ENCODE results near the gene SLC12A2. TPM values are rescaled to one million over a fixed set of nuclear protein-coding genes. Genes with fewer than 3 reads are reported as not detected.

The SLC12A2 gene
- total RNA-seq, 2 experiments from 2014 or later, result 13.7 to 16.4 TPM

DNA sequence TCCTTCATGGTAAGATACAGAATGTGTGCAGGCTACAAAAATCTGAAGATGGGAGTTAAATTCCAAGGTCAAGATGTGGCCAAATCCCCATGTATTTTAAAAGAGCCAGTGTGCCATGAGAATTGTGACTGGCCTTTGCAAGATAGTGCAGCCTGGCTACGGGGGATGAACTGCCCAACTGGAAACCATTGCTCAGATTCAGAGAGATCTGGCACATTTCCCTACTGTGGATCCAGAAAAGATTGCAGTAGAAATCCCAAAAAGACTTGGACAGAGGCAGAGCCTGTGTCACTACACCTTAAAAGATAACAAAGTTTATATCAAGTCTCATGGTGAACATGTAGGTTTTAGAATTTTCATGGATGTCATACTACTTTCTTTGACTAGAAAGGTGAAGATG is 26.2 kb downstream of the SLC12A2 start:
- Mint-ChIP-seq H3K4me1 (ENCODE audit: low read depth) (peaks cover 15% of the 10 kb centered on the region), H3K27me3 (no peaks in the 10 kb centered on the region), H3K4me3 (no peak overlapping the region), H3K36me3 (ENCODE audit: low read depth) (peaks cover 37% of the 10 kb centered on the region), H3K27ac (no peak overlapping the region), H3K9me3 (no peaks in the 10 kb centered on the region)
- ATAC-seq (ENCODE audit: poor library complexity), result no peak
- intact Hi-C loops (cut with DNase I, micrococcal nuclease), result no loop called here
- Histone ChIP-seq H3K27me3 (ENCODE audit: control insufficient read depth in 1 of 2, insufficient read depth in 2 of 2, low read length in 2 of 2) (no peaks in the 10 kb centered on the region), H3K9me3 (ENCODE audit: control insufficient read depth in 1 of 2, insufficient read depth in 1 of 2, low read length in 2 of 2) (no peaks in the 10 kb centered on the region), H3K27ac (ENCODE audit: low read depth in 1 of 2, low read length in 2 of 2) (no peak overlapping the region), H3K4me3 (ENCODE audit: low read length) (no peak overlapping the region), H3K36me3 (ENCODE audit: insufficient read depth, low read length) (peaks cover 16% of the 10 kb centered on the region), H3K4me1 (ENCODE audit: insufficient read depth, low read length) (no peaks in the 10 kb centered on the region)
- CTCF ChIA-PET, result no interaction called here
- DNase-seq, result no peak
- TF ChIP-seq, protein P1, sequence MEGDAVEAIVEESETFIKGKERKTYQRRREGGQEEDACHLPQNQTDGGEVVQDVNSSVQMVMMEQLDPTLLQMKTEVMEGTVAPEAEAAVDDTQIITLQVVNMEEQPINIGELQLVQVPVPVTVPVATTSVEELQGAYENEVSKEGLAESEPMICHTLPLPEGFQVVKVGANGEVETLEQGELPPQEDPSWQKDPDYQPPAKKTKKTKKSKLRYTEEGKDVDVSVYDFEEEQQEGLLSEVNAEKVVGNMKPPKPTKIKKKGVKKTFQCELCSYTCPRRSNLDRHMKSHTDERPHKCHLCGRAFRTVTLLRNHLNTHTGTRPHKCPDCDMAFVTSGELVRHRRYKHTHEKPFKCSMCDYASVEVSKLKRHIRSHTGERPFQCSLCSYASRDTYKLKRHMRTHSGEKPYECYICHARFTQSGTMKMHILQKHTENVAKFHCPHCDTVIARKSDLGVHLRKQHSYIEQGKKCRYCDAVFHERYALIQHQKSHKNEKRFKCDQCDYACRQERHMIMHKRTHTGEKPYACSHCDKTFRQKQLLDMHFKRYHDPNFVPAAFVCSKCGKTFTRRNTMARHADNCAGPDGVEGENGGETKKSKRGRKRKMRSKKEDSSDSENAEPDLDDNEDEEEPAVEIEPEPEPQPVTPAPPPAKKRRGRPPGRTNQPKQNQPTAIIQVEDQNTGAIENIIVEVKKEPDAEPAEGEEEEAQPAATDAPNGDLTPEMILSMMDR (IDR thresholded peaks at IDR 0.05), result no peak
- POLR2A ChIA-PET, result no interaction called here

DNA sequence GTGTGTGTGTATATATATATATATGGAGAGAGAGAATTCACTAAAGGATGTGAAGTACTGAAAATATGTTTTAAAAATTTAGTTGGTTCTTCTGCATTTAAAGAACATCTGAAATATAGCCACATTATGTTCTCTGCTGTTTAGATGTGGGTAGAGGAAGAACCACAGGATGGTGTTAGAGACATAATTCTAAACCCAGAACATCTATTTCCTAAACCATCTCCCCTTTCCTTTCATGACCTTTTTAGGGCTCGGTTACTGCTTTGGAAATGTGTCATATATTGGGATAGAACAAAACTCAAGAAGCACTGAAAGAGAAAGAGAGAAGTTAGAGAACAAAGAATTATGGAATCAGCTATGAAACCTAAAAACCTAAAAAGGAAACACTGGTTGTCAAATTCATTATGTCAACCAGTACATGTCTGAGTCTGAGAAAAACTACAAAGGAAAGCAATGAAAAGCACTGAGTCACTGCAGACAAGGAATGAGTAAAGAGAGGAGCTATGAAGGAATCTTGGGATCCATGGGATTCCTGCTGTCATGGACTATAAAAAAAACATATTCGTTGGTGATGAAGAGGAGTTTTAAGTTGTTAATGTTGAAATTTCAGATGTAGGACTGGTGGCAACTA is 28.4 kb downstream of the SLC12A2 start:
- no peak overlapping the region for H3K27ac Mint-ChIP-seq

DNA sequence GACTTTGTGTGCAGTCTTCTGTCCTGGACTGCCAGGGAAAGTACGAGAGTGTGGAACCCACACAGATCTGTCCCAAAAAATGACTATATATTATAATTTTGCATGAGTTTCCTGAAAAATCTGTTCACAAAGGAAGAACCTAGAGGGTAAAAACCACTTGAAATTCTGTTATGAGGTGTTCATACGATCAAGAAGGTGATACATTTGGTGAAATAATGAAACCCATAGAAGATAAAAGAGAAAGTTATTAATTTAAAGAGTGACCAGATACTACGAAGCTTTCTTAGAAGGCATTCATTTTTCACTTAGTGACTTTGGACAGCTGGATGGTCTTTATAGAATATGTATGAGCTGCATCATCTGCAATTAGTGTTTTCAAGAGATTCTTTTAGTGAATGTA is 32.9 kb downstream of the SLC12A2 start:
- Mint-ChIP-seq H3K27ac (no peak overlapping the region), H3K36me3 (ENCODE audit: low read depth) (peaks cover 76% of the 10 kb centered on the region), H3K9me3 (peaks cover 2% of the 10 kb centered on the region), H3K4me1 (ENCODE audit: low read depth) (peaks cover 4% of the 10 kb centered on the region), H3K4me3 (no peak overlapping the region), H3K27me3 (no peaks in the 10 kb centered on the region)
- ATAC-seq (ENCODE audit: poor library complexity), result no peak
- no peak overlapping the region for H3K27ac ChIP-seq (ENCODE audit: low read depth in 1 of 2, low read length in 2 of 2)
- TF ChIP-seq, protein P1 (IDR thresholded peaks at IDR 0.05), result no peak
- no peak overlapping the region for H3K4me3 ChIP-seq (ENCODE audit: low read length)
- peaks cover 0 to 6% of the 10 kb centered on the region in 2 experiments for H3K9me3 ChIP-seq (ENCODE audit: control insufficient read depth in 1 of 2, insufficient read depth in 1 of 2, low read length in 2 of 2)
- ChIA-PET POLR2A (no interaction called here), CTCF (no interaction called here)
- DNase-seq, result no peak
- no peaks in the 10 kb centered on the region for H3K4me1 ChIP-seq (ENCODE audit: insufficient read depth, low read length)
- no peaks in the 10 kb centered on the region for H3K27me3 ChIP-seq (ENCODE audit: control insufficient read depth in 1 of 2, insufficient read depth in 2 of 2, low read length in 2 of 2)
- intact Hi-C loops (cut with DNase I, micrococcal nuclease), result no loop called here
- H3K36me3 ChIP-seq (ENCODE audit: insufficient read depth, low read length), result peaks cover 41% of the 10 kb centered on the region

More for the DNA sequence above, 28.4 kb downstream of the SLC12A2 start:
- peaks cover 59% of the 10 kb centered on the region for H3K36me3 Mint-ChIP-seq (ENCODE audit: low read depth)
- no peak for ATAC-seq (ENCODE audit: poor library complexity)
- no peak overlapping the region for H3K4me3 Mint-ChIP-seq
- H3K9me3 Mint-ChIP-seq, result no peaks in the 10 kb centered on the region
- DNase-seq, result no peak
- Histone ChIP-seq H3K4me1 (ENCODE audit: insufficient read depth, low read length) (no peaks in the 10 kb centered on the region), H3K27ac (ENCODE audit: low read depth in 1 of 2, low read length in 2 of 2) (no peak overlapping the region), H3K27me3 (ENCODE audit: control insufficient read depth in 1 of 2, insufficient read depth in 2 of 2, low read length in 2 of 2) (no peaks in the 10 kb centered on the region), H3K9me3 (ENCODE audit: control insufficient read depth in 1 of 2, insufficient read depth in 1 of 2, low read length in 2 of 2) (no peaks in the 10 kb centered on the region), H3K4me3 (ENCODE audit: low read length) (no peak overlapping the region), H3K36me3 (ENCODE audit: insufficient read depth, low read length) (peaks cover 35% of the 10 kb centered on the region)
- POLR2A ChIA-PET, result interaction anchor here (0.7 kb wide), 1 partner anchor 11 kb away, joined by 3 read pairs; no protein-coding TSS in a partner anchor
- TF ChIP-seq, protein P1 (IDR thresholded peaks at IDR 0.05), result no peak
- no peaks in the 10 kb centered on the region for H3K27me3 Mint-ChIP-seq
- intact Hi-C loops (cut with DNase I, micrococcal nuclease), result no loop called here
- peaks cover 9% of the 10 kb centered on the region for H3K4me1 Mint-ChIP-seq (ENCODE audit: low read depth)
- CTCF ChIA-PET, result no interaction called here

All from CD4-positive, alpha-beta T cell (primary cell).